K562 (cell line): Measurements from ENCODE around the gene CD300E. TPM values are rescaled to one million over a fixed set of nuclear protein-coding genes. Genes with fewer than 3 reads are reported as not detected.
A peak's percentile ranks its signal among the peaks of the same experiment; 100 is the strongest.

Experiments used
- ATAC-seq: fragments of 200-7000 bp; cut with Tn5 transposase; 3 replicates; pipeline ENCODE4 v1.9.1; 2020; ENCODE audit warnings: moderate library complexity
- BruUV-seq: library from RNA; stranded (reverse); fragments of 400-500 nt; replicated peaks from 2 replicates; lab custom pipeline; 2021; lab: Mats Ljungman, UMichigan
- CTCF ChIA-PET: fragments of 300-600 bp; formaldehyde crosslinking; extraction: SDS; loops from one replicate; lab custom pipeline; 2021; ENCODE audit warnings: low intra/inter-chr PET ratio; lab: Yijun Ruan, JAX
- POLR2A ChIA-PET: fragments of 300-600, 350-650 bp; sonication (Branson Sonifier 250); formaldehyde crosslinking; extraction: SDS; loops from one replicate; lab custom pipeline; 2021; ENCODE audit warnings: antibody characterized with exemption, inconsistent platforms; lab: Yijun Ruan, JAX
- DNase-seq, 4 experiments: peaks; one replicate each; pipeline versions ENCODE4 v3.0.0 to v3.0.0-alpha.2; 2011 to 2018; ENCODE audit warnings: low spot score in 3 of 4, mixed read lengths in 3 of 4; ENCODE audit errors: extremely low read depth in 1 of 4
- FAIRE-seq: peaks from 2 replicates; lab custom pipeline; 2011; peaks lifted over from hg19 to GRCh38; lab: Jason Lieb, UNC
- H2AFZ ChIP-seq: 2 replicates; pipeline ENCODE4 v1.6.0; 2011; ENCODE audit warnings: low read depth, low read length, control low read depth, inconsistent platforms
- H3K27ac ChIP-seq: fragments of 200-600 bp; 3 replicates; pipeline ENCODE4 v1.8.0; 2011; ENCODE audit warnings: low read depth, mild to moderate bottlenecking, control low read depth, inconsistent platforms, low read length, moderate library complexity, mixed read lengths; ENCODE audit errors: extremely low read depth
- H3K27me3 ChIP-seq, 2 experiments: fragments of 300-600 bp in 1 of 2; 2 replicates in 1 of 2; 3 replicates in 1 of 2; pipeline versions ENCODE4 v1.6.0 to v1.8.0; 2011; ENCODE audit warnings: inconsistent platforms in 2 of 2, low read length in 2 of 2, mild to moderate bottlenecking in 1 of 2, mixed read lengths in 1 of 2, moderate library complexity in 1 of 2; ENCODE audit not compliant: control insufficient read depth in 2 of 2, insufficient read depth in 2 of 2
- H3K36me3 ChIP-seq: fragments of 300-600 bp; 3 replicates; pipeline ENCODE4 v1.8.0; 2011; ENCODE audit warnings: mild to moderate bottlenecking, low read length, inconsistent platforms; ENCODE audit not compliant: control insufficient read depth, insufficient read depth
- H3K4me1 ChIP-seq, 2 experiments: fragments of 200-600 bp in 1 of 2; replicated peaks in 1 of 2; 2 replicates in 1 of 2; 3 replicates in 1 of 2; pipeline versions ENCODE4 v1.5.1 to v1.8.0; 2011; ENCODE audit warnings: inconsistent platforms in 2 of 2, low read length in 2 of 2, mild to moderate bottlenecking in 1 of 2, mixed read lengths in 1 of 2, moderate library complexity in 1 of 2; ENCODE audit not compliant: control insufficient read depth in 2 of 2, insufficient read depth in 2 of 2
- H3K4me2 ChIP-seq: 2 replicates; pipeline ENCODE4 v1.6.1; 2011; ENCODE audit warnings: low read length, control low read depth, inconsistent platforms, mixed read lengths; ENCODE audit not compliant: insufficient read depth
- H3K4me3 ChIP-seq: fragments of 200-600 bp; sonication (generic), shearing (Covaris generic); 2 replicates; pipeline ENCODE4 v1.5.1; 2016; ENCODE audit warnings: control low read depth, inconsistent platforms
- H3K79me2 ChIP-seq: fragments of 200-600 bp; 3 replicates; pipeline ENCODE4 v1.8.0; 2011; ENCODE audit warnings: low read length, inconsistent platforms; ENCODE audit not compliant: control insufficient read depth, insufficient read depth
- H3K9ac ChIP-seq, 2 experiments: 2 replicates each; pipeline versions ENCODE4 v1.6.0 to v1.6.1; 2011; ENCODE audit warnings: low read depth in 2 of 2, low read length in 2 of 2, control low read depth in 1 of 2, inconsistent platforms in 1 of 2, mild to moderate bottlenecking in 1 of 2, mixed read lengths in 1 of 2; ENCODE audit not compliant: insufficient read depth in 1 of 2
- H3K9me1 ChIP-seq: one replicate; pipeline ENCODE4 v1.6.0; 2011; ENCODE audit warnings: inconsistent platforms, mild to moderate bottlenecking, low read length, moderate library complexity; ENCODE audit not compliant: control insufficient read depth, insufficient read depth
- H3K9me3 ChIP-seq: replicated peaks from 2 replicates; pipeline ENCODE4 v1.5.1; 2011; ENCODE audit warnings: low read depth, low read length, inconsistent platforms; ENCODE audit not compliant: control insufficient read depth, insufficient read depth
- H4K20me1 ChIP-seq: replicated peaks from 2 replicates; pipeline ENCODE4 v1.6.1; 2011; ENCODE audit warnings: low read length, inconsistent platforms, mixed read lengths; ENCODE audit not compliant: control insufficient read depth, insufficient read depth
- C11orf30 ChIP-seq: fragments of 450-650 bp; IDR thresholded peaks from 2 replicates; pipeline ENCODE4 v1.6.1; 2016; ENCODE audit warnings: low read depth, mild to moderate bottlenecking
- MAFF ChIP-seq: IDR thresholded peaks from 2 replicates; pipeline ENCODE4 v1.6.1; 2012; ENCODE audit warnings: low read length, improper control_type of control experiment
- MAFG ChIP-seq: fragments of 450-650 bp; conservative IDR thresholded peaks from 2 replicates; pipeline ENCODE4 v1.6.1; 2016; ENCODE audit warnings: missing genetic modification characterization, missing compliant biosample characterization
- MAFK ChIP-seq: IDR thresholded peaks from 2 replicates; pipeline ENCODE4 v1.6.1; 2011; ENCODE audit warnings: low read length, improper control_type of control experiment
- POLR2B ChIP-seq: fragments of 450-650 bp; IDR thresholded peaks from 2 replicates; pipeline ENCODE4 v1.6.1; 2018; ENCODE audit warnings: low read depth; ENCODE audit not compliant: partially characterized antibody
- SMARCC2 ChIP-seq: fragments of 450-650 bp; IDR thresholded peaks from 2 replicates; pipeline ENCODE4 v1.6.1; 2017; ENCODE audit warnings: antibody characterized with exemption, moderate library complexity, mild to moderate bottlenecking, low read depth
- ZBTB7A ChIP-seq: IDR thresholded peaks from 2 replicates; pipeline ENCODE4 v1.6.1; 2011; ENCODE audit warnings: low read depth, mild to moderate bottlenecking, low read length, moderate library complexity, borderline replicate concordance; ENCODE audit not compliant: control insufficient read depth
- ZNF316 ChIP-seq: fragments of 450-650 bp; IDR thresholded peaks from 2 replicates; pipeline ENCODE4 v1.6.1; 2016
- ZNF609 ChIP-seq: sonication (generic); formaldehyde crosslinking; IDR thresholded peaks from 2 replicates; pipeline ENCODE4 v1.8.1; 2023; ENCODE audit warnings: missing genetic modification reagents, mild to moderate bottlenecking, borderline replicate concordance
- ZNF644 ChIP-seq: fragments of 200-800 bp; sonication (Bioruptor generic); IDR thresholded peaks from 2 replicates; pipeline ENCODE4 v1.6.1; 2016; ENCODE audit warnings: low read depth, missing genetic modification characterization, missing compliant biosample characterization
- WGBS: fragments of 100-300 bp; shearing (Covaris generic); methylation state at CpG from one replicate; pipeline ENCODE4 v1.1.6; 2016; ENCODE audit warnings: low coverage, mixed read lengths; ENCODE audit not compliant: insufficient coverage; ENCODE audit errors: missing lambda C conversion rate; 5-methylcytosine and 5-hydroxymethylcytosine counted together
- in situ Hi-C: fragments of 300-500 bp; cut with MboI; formaldehyde crosslinking; loops from 4 replicates; pipeline ENCODE4 v1.15.0; 2018; ENCODE audit warnings: inconsistent platforms, mixed read lengths
- intact Hi-C: fragments of 100-400 bp; cut with micrococcal nuclease; formaldehyde crosslinking; loops from 2 replicates; pipeline ENCODE4 v1.14.2; 2022
- polyA plus RNA-seq, 8 experiments: library from polyadenylated mRNA; depleted of rRNA in 4 of 8; stranded (reverse) in 5 of 8; unstranded in 3 of 8; fragments of >200 nt; fragmentation: Nextera tagmentation in 2 of 8; fragmentation: Illumina TruSeq in 1 of 8; extraction: Ambion mirVana in 2 of 8; extraction: Trizol in 1 of 8; gene quantifications; 2 replicates each; pipeline versions ENCODE4 v1.2.1 to v1.2.3, GENCODE V29; 2011 to 2014; ENCODE audit warnings: inconsistent platforms in 1 of 8, missing spikeins in 1 of 8
- total RNA-seq, 7 experiments: library from RNA; depleted of rRNA in 6 of 7; stranded (reverse); fragments of >200 nt in 6 of 7; fragmentation: Illumina TruSeq in 2 of 7; extraction: Trizol in 2 of 7; gene quantifications; 2 replicates each; pipeline versions ENCODE4 v1.2.1 to v1.2.3, GENCODE V29; 2011 to 2021; ENCODE audit warnings: low replicate concordance in 1 of 7

The CD300E gene
- total and polyA plus RNA-seq, 9 of the 15 experiments (the other 6 are each of a cell fraction or from before 2014, with no cell fraction given), result not detected

- TF ChIP-seq ZNF609 (no peak), ZNF644 (tag) (no peak), ZBTB7A (no peak), SMARCC2 (no peak)
- TF ChIP-seq, all 486 proteins: peak for 0
Measured at GRCh38 chr17:74642556-74642955, 19.0 kb upstream of the CD300E start (continued).

- in situ Hi-C loops (no loop called here), intact Hi-C loops (no loop called here)
- Histone ChIP-seq H3K9me3 (no peaks in the 10 kb centered on the region), H3K4me3 (no peak overlapping the region), H3K79me2 (no peaks in the 10 kb centered on the region), H3K9ac (no peak overlapping the region), H3K27me3 (peaks cover 16 to 23% of the 10 kb centered on the region in 2 experiments; a peak in 4 of 5 replicates), H3K9me1 (no peaks in the 10 kb centered on the region), H3K4me1 (no peaks in the 10 kb centered on the region), H3K36me3 (no peaks in the 10 kb centered on the region), H3K4me2 (no peak overlapping the region), H2AFZ (no peak overlapping the region), H3K27ac (no peak overlapping the region), H4K20me1 (no peaks in the 10 kb centered on the region)
- TF ChIP-seq C11orf30 (0 out of 2 replicates have a peak, but pooled peaks have one; percentile 17), MAFK (peak; percentile 13; the same call in 1 of the 2 replicates), MAFG (tag) (peak; percentile 43), ZNF316 (peak; percentile 60; the same call in 1 of the 2 replicates), MAFF (0 out of 2 replicates have a peak, but pooled peaks have one; percentile 8), POLR2B (no peak)
- DNase-seq (no peak), ATAC-seq (no peak), FAIRE-seq (no peak)
- WGBS, result 0% methylated on average over 2 of the region's 2 CpGs
- POLR2A ChIA-PET, result no interaction called here
- CTCF ChIA-PET, result no interaction called here
- BruUV-seq, result no TSS peak
Measured at GRCh38 chr17:74641958-74642298, 18.4 kb upstream of the CD300E start.
